GM19193 (cell line): ENCODE data around the gene ENDOV.

Source experiments
- POLR2A ChIP-seq: IDR thresholded peaks from 4 replicates; pipeline ENCODE4 v1.6.1; 2011; ENCODE audit not compliant: insufficient read depth, insufficient read length; ENCODE audit errors: extremely low read depth

Gene ENDOV

DNA sequence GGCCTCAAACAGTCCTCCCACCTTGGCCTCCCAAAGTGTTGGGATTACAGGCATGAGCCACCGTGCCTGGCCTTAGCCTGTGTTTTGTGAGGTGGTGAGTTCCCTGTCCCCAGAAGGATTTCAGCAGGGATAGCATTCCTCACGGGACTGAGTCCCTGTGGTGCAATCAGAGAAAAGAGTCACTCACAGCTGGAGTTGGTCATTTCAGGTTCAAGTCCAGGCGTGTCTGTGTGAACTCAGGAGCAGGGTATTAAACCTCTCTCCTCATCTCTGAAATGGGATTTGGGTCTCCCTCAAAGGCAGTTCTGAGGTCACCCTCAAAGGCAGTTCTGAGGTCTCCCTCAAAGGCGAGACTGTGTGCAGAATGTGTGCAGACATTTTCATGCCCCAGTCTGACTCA, 32.8 kb downstream of the ENDOV start:
- TF ChIP-seq POLR2A, result no peak

DNA sequence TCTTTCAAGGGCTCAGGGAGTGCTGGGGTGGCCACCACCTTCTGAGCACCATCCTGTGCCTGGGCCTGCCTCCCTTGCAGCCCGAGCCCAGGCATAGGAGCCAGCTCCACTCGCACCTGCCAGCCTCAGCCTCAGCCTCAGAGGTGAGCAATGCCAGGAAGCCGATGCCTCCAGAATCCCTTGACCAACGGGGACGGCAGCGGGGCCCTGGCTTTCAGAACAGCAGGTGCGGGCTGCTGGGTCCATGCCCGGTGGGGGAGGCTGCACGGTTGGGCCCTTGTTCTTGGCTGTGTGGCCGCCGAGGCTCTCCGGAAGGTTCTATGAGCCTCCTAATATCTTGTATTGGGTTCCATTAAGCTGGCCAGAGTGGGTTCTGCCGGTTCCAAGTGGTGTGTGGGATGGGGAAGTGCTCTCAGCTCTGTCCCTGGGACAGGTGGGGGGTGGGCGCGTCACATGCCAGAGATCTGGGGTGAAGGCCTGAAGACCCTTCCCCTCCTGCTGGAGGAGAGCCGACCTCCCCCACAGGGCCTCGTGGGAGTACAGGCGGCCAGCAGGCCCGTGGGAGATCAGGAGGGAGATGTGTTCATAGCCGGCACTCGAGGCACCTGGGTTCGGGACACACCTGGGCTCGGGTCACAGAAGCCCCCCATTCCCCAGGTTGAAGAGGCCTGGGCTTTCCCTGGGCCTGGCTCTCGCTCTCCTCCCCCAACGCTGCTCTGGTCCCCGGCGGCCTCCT, 34.4 kb downstream of the ENDOV start:
- no peak for TF ChIP-seq POLR2A

DNA sequence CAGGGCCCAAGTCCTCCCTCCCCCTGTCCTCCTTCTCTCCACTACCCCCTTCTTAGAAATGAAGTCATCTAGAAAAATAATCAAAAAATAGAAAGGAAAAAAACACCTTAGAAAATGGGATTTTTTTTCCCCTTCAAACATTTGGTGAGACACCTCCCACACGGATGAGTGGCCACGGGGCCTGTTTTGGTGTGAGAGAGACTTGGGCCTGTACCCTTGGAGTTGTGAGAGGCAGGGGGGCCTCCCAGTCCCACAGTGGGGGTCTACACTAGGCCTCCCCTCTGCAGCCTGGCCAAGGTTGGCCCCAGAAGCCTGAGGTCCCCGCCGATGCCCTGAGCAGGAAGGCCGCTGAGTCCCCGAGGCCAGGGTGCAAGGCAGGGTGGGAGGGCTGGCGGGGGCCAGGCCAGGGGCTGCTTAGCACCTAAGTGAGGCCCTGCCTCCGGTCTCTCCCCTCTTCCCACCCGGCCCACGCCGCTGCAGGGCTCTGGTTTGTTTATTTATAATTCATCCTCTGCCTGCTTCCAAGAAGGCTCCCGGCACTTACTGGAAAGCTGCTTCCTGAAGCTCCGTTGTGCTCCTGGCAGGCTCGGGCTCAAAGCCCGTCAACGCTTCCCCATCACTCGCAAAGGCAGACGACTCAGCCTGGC, 35.1 kb downstream of the ENDOV start:
- TF ChIP-seq POLR2A, result no peak

- no peak for TF ChIP-seq POLR2A
These were observed 36.3 kb downstream of the ENDOV start for GRCh38 chr17:80451104-80451775.

DNA sequence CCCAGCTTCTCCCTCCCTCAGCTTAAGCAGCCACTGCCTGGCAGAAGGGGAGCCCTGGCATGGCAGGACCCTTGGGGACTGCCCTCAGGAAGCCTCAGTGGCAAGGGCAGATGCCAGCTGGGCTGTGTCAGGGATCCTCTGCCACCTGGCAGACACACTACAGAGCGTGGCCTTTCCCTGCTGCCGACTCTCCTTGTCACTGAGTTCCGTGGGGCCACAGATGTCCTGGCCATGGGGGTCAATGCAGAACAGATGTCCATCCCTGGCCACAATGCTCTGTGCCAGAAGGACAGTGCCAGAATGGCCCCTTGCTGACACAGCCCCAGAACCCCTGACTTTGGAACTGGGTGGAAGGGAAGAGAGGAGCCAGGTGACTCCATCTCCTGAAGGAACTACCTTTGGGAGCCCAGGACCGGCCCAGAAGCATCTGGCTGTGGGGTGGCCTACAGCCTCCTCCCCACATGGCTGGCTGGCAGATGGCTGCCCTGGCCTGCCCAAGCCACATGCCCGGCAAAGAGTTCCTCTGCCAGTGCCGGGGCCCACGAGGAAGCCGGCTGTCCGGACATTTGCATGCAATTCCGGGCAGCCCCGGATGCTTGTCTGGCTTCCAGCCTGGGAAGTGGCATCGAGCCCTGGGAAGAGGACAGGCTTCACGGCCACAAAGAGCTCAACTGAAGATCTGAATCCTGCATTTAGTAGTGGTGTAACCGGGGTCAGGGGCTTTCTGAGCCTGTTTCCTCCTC, 37.4 kb downstream of the ENDOV start:
- no peak for TF ChIP-seq POLR2A

GRCh38 chr17:80453126-80453997, 38.4 kb downstream of the ENDOV start:
- TF ChIP-seq POLR2A, result no peak

GRCh38 chr17:80453998-80454556, 39.1 kb downstream of the ENDOV start:
- TF ChIP-seq POLR2A, result no peak

DNA sequence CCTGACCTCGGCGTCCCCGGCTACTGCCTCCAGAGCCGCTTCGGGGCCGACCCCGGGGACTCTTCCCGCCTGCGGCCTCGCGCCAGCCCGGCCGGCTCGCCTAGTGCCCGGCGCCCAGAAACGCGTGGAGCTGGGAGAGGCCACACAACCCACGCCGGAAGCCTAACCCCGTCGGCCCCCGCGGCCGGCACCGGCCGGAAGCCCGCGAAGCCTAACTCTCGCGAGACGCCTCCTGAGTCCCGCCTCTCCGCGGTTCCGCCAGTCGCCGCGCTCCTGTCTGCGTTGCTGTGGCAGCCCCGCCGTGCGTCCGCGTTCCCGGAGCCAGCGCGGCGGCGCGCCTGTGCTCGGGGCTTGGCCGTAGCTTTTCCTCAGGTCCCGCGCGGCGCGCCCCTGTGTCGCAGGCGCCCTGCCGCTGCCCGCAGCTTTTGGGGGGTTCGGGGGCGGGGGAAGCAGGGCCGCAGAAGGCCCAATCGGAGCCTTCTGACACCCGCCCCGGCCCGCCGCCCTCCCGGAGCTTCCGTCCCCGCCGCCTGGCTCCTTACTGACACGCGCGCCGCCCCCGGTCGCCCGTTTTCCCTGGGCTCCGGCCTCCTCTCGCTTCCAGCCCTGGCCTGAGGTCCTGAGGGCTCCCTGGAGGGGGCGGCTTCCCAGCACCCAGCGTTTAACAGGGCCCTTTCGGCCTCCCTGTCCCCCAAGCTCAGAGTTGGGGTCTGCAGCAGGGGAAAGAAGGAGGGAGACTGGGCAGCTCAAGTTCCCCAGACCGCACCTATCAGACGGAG, 39.8 kb downstream of the ENDOV start:
- TF ChIP-seq POLR2A, result peak; percentile 92

DNA sequence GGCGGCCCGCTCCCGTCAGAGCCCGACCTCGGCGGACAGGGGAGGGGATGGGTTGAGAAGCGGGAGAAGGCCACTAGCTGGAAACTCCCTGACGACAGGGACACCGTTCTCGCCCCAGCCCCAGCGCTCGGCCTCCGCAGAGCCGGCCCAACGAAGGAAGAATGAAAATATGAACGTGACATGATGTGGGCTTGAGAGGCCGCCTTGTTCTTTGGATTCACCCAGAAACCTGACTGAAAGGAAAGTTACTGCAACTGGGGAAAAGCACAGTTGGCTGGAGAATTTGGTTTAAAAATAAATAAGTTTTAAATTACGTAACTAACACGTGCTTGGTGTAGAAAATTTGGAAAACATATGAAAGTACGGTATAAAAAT, 40.4 kb downstream of the ENDOV start:
- no peak for TF ChIP-seq POLR2A

DNA sequence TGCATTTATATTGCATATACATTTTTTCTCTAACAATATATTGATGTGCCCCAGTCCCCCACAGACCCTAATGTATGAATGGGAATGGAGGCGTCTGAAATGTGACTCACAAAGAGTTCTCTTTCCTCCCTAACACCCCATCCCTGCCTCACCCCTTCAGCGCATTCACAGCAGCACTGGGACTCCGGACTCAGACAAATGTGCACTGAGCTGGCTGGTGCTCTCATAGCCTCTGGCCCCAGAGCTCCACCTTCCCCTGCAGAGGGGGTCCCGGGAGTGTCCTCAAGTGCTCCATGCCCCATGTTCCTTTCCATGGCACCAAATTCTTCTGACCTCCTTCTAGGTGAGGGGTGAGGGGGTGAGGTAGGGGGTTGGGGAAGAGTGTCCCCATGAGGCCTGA, 40.8 kb downstream of the ENDOV start:
- no peak for TF ChIP-seq POLR2A

DNA sequence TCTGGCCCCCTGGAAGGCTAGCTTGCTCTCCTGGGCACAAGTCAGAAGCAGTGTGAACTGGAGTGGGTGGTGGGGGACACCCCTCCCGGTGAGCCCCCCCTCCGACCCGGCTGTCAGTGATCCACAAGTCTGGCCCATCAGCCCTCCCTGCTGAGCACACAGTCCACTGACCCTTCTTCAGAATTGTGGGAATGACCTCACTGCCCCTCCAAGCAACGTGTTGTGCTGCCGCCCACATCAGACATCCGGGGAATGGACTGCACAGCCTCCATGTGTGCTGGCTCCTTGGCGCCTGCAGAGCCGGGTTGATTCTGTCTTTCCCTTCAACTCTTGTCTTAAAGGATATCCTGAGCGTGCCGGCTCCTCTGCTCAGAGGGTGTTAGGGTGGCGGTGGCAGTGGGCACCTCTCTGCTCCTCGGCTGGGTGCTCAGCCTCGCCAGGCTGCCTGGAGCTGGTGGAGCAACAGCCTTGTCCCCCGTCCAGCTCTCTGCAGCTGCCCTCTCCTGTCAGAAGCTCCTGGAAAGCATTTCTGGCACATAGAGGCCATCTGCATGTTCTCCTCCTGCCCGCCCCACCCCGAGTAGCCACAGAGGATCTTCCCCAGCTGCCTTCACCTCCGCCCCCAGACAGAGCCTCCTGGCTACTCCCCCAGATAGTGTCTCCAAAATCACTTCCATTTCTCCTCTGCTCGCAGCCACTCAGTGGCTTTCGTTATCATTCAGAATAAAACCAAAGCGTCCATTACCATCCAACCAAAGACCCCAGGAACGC, 41.7 kb downstream of the ENDOV start:
- no peak for TF ChIP-seq POLR2A

GRCh38 chr17:80457236-80457856, 42.4 kb downstream of the ENDOV start:
- no peak for TF ChIP-seq POLR2A
